ENCODE results near the gene LIF. TPM values are rescaled to one million over a fixed set of nuclear protein-coding genes. Genes with fewer than 3 reads are reported as not detected.

The LIF gene
- total RNA-seq, 1 donor from 2014 or later, result not detected

DNA sequence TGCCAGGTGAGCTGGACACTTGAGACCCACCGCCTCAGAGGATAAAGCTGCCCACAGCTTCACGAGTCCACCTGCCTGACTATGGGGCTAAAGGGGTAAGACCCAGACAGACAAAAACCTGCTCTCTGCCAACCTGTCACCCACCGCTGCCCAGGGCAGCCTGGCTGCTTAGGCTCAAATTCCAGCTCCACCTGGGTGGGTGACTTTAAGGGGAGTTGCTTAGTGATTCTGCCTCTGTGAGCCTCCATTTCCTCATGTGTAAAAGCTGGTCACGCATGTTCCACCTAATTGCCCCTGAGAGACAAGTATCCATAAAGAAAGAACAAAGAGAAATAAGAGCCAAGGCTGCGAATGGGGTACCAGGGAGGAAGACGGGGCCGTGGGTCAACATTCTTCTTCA lies 46.5 kb upstream of the LIF start:
- Histone ChIP-seq H3K9me3 (no peaks in the 10 kb centered on the region), H3K36me3 (peaks cover 65% of the 10 kb centered on the region in 2 donors), H3K4me3 (no peak overlapping the region), H3K27ac (peak overlapping the region; percentile 94 to 96), H3K27me3 (no peaks in the 10 kb centered on the region), H3K4me1 (peaks cover 19 to 28% of the 10 kb centered on the region in 2 donors)
- no peak for DNase-seq (ENCODE audit: low spot score in 2 of 2)
- intact Hi-C loops (cut with DNase I), result no loop called here
- TF ChIP-seq, protein P1, sequence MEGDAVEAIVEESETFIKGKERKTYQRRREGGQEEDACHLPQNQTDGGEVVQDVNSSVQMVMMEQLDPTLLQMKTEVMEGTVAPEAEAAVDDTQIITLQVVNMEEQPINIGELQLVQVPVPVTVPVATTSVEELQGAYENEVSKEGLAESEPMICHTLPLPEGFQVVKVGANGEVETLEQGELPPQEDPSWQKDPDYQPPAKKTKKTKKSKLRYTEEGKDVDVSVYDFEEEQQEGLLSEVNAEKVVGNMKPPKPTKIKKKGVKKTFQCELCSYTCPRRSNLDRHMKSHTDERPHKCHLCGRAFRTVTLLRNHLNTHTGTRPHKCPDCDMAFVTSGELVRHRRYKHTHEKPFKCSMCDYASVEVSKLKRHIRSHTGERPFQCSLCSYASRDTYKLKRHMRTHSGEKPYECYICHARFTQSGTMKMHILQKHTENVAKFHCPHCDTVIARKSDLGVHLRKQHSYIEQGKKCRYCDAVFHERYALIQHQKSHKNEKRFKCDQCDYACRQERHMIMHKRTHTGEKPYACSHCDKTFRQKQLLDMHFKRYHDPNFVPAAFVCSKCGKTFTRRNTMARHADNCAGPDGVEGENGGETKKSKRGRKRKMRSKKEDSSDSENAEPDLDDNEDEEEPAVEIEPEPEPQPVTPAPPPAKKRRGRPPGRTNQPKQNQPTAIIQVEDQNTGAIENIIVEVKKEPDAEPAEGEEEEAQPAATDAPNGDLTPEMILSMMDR (IDR thresholded peaks at IDR 0.05), result no peak

DNA sequence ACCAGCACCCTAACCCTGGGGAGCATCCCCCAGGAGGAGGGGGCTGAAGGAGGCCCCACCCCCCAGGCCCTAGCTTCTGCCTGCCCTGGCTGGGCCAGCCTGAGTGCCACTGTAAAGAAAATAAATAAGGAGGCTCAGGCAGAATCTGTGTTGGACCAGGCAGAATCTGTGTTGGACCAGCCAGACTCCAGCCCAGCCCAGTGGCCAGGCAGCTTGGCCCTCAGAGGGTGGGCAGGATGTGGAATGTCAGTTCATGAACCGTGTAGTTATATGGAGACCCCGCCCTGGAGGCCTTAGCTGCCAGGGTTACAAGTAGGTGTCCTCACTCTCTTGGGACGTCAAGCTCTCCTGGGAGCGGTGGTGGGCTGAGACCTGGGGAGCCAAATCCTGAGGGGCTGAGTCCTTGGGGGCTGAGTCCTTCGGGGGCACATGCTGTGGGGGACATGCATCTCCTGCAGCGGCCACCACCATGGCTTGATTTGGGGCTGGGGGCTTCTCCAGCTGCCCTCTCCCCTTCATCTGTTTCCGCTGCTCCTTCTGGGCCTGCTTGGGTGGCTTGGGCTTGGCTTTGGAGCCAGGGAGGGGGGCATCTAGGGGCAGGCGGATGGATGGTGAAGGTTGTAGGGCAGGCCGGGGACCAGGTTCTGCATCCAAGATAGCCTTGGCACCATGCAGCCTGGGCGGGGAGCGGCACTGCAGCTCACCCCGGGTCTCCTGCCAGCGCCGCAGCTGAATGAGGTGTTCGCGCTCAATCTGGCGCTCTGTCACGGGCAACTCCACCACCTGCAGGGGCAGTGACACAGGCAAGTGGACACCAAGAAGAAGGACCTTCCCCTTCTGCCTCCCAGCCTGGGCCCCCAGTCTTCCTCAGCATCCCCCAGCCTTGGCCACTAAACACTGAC lies 45.8 kb upstream of the LIF start:
- H3K4me3 ChIP-seq, result no peak overlapping the region
- TF ChIP-seq, protein P1 (IDR thresholded peaks at IDR 0.05), result no peak
- H3K27ac ChIP-seq, result peak overlapping the region; percentile 94 to 96
- peaks cover 58% of the 10 kb centered on the region in 2 donors for H3K36me3 ChIP-seq
- no peaks in the 10 kb centered on the region for H3K9me3 ChIP-seq
- intact Hi-C loops (cut with DNase I), result no loop called here
- H3K27me3 ChIP-seq, result no peaks in the 10 kb centered on the region
- peaks cover 19 to 30% of the 10 kb centered on the region in 2 donors for H3K4me1 ChIP-seq
- DNase-seq (ENCODE audit: low spot score in 2 of 2), result no peak

DNA sequence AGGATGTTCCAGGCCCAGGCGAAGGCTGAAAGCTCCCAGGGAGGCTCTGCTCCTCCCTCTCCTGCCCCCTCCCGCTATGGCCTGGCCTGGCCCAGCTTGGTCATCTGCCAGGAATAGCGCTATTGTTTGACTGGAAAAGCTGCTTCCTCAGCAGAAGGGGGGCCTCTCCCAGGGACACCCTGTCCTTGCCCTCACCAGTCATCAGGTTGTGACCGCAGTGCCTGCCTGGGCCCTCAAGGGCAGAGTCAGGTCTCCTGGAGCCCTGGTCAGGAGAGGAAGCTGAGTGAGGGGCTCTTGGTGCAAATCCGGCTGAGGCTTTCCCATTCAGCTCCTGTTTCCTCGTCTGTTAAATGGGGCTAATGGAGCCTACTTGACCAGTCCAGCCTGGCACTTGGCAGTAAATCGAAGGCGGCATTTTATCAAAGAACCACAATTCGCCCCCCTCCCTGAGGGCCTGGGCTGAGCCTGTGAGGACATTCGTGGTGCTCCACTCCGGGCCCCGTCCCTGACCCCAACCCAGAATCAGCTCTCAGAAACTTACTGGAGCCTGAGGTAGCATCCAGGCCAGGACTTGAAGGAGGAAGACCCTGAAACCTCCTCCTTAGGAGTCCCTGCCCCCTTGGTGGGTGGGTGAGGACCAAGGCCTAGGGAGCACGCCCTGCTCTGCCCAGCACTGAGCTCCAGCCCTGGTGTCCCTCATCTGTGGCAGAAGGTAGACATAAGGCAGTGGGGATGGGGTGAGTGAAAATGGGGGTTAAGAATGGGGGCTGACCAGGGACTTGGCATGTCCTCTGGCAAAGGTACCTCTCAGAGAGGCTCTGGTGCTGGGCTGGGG lies 44.7 kb upstream of the LIF start:
- intact Hi-C loops (cut with DNase I), result loop anchor here (2.0 kb wide), 1 partner anchor 20 kb away; no protein-coding TSS in a partner anchor
- H3K36me3 ChIP-seq, result peaks cover 53 to 56% of the 10 kb centered on the region in 2 donors
- peaks cover 19 to 33% of the 10 kb centered on the region in 2 donors for H3K4me1 ChIP-seq

DNA sequence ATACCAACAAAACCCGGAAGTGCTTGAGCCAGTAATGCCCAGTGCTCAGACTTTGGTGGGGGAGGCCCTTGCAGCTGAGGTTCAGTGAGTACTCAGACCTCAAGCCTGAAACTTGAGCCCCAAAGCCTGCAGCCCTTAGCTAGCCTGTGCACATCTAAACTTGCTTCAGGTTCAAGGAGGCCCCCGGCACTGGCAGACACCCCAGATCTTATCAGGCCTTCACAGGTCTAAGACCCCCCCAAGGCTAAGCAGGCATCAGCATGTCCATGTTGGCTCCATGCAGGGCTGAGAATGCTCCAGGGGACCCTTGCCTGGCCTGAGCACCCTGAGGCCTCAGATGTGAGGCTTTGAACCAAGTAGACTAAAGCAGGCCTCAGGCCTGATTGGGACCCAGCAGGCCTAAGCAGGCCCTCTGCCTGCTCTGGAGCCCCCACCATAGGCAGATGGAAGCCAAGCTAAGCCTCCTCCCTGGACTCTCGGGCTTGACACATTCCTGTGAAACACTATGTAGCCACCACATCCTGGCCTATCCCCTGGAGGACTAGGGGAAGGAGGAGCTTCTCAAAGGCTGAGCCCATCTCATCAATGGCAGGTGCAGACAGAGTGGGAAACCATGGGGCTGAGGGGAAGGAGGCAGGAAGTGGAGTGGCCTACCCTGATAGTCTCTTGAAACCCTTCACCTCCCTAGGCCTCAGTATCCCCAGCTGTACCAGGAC lies 43.9 kb upstream of the LIF start:
- Histone ChIP-seq H3K9me3 (no peaks in the 10 kb centered on the region), H3K4me3 (peak overlapping the region; percentile 47 to 94), H3K27ac (peak overlapping the region; percentile 94 to 96), H3K36me3 (peaks cover 50 to 53% of the 10 kb centered on the region in 2 donors), H3K27me3 (no peaks in the 10 kb centered on the region), H3K4me1 (peaks cover 19 to 33% of the 10 kb centered on the region in 2 donors)
- TF ChIP-seq, protein P1 (IDR thresholded peaks at IDR 0.05), result no peak
- intact Hi-C loops (cut with DNase I), result loop anchor here (2.0 kb wide), 1 partner anchor 20 kb away; no protein-coding TSS in a partner anchor
- DNase-seq (ENCODE audit: low spot score in 2 of 2), result no peak

More for the DNA sequence above, 44.7 kb upstream of the LIF start:
- TF ChIP-seq, protein P1 (IDR thresholded peaks at IDR 0.05), result no peak
- Histone ChIP-seq H3K4me3 (peak overlapping the region in 1 of 2 donors; percentile 94), H3K9me3 (no peaks in the 10 kb centered on the region), H3K27ac (peak overlapping the region; percentile 94 to 96), H3K27me3 (no peaks in the 10 kb centered on the region)
- DNase-seq (ENCODE audit: low spot score in 2 of 2), result peak; percentile 81 to 96

DNA sequence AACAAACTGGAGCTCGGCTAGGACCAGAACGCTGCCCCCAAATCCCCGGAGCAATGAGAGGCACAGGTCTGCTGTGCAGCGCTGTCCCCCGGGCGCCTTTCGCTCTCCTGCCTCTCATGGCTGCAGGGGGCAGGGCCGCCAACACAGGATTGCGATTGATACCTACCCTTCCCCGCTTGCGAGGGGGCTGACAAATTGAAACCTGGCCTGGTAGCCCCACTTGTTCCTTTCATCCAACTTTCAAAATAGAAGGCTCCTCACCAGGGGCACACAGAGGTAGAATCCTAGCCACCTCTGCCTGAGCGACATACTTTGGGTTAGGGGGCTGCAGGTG lies 43.4 kb upstream of the LIF start:
- Histone ChIP-seq H3K36me3 (peaks cover 52 to 53% of the 10 kb centered on the region in 2 donors), H3K9me3 (no peaks in the 10 kb centered on the region), H3K4me1 (peaks cover 19 to 33% of the 10 kb centered on the region in 2 donors), H3K27ac (peak overlapping the region; percentile 94 to 96), H3K27me3 (no peaks in the 10 kb centered on the region), H3K4me3 (peak overlapping the region; percentile 47 to 94)
- DNase-seq (ENCODE audit: low spot score in 2 of 2), result no peak
- TF ChIP-seq, protein P1 (IDR thresholded peaks at IDR 0.05), result no peak
- intact Hi-C loops (cut with DNase I), result loop anchor here (1.0 to 5.0 kb wide), 3 partner anchors 21 to 66 kb away; partner anchors contain the start of gene SF3A1

Data from ascending aorta (tissue), 2 donors.